ENCODE measurements around the gene ZNF862.

The ZNF862 gene

GRCh38 chr7:149845257-149845980, 7.2 kb downstream of the ZNF862 start:
- no peak for DNase-seq (ENCODE audit: low read depth, low spot score)

- DNase-seq (ENCODE audit: low read depth, low spot score): no peak
These were observed 7.8 kb downstream of the ZNF862 start for GRCh38 chr7:149846021-149846420.

- no peak for DNase-seq (ENCODE audit: low read depth, low spot score)
These were observed 8.4 kb downstream of the ZNF862 start for GRCh38 chr7:149846436-149847046.

GRCh38 chr7:149849174-149849573, 11.0 kb downstream of the ZNF862 start:
- no peak for DNase-seq (ENCODE audit: low read depth, low spot score)

- DNase-seq (ENCODE audit: low read depth, low spot score): no peak
These were observed 11.9 kb downstream of the ZNF862 start for GRCh38 chr7:149850007-149850594.

GRCh38 chr7:149850716-149851115, 12.5 kb downstream of the ZNF862 start:
- no peak for DNase-seq (ENCODE audit: low read depth, low spot score)

- no peak for DNase-seq (ENCODE audit: low read depth, low spot score)
These were observed 13.3 kb downstream of the ZNF862 start for GRCh38 chr7:149851449-149851848.

GRCh38 chr7:149853157-149853556, 15.0 kb downstream of the ZNF862 start:
- no peak for DNase-seq (ENCODE audit: low read depth, low spot score)

- no peak for DNase-seq (ENCODE audit: low read depth, low spot score)
These were observed 16.6 kb downstream of the ZNF862 start for GRCh38 chr7:149854611-149855360.

- peak; percentile 87 for DNase-seq (ENCODE audit: low read depth, low spot score)
These were observed 17.5 kb downstream of the ZNF862 start for GRCh38 chr7:149855361-149856305.

- DNase-seq (ENCODE audit: low read depth, low spot score): no peak
These were observed 18.4 kb downstream of the ZNF862 start for GRCh38 chr7:149856583-149856982.

GRCh38 chr7:149859369-149859768, 21.2 kb downstream of the ZNF862 start:
- no peak for DNase-seq (ENCODE audit: low read depth, low spot score)

GRCh38 chr7:149859876-149860275, 21.7 kb downstream of the ZNF862 start:
- no peak for DNase-seq (ENCODE audit: low read depth, low spot score)

GRCh38 chr7:149860821-149861727, 22.9 kb downstream of the ZNF862 start:
- no peak for DNase-seq (ENCODE audit: low read depth, low spot score)

GRCh38 chr7:149861728-149862045, 23.5 kb downstream of the ZNF862 start:
- DNase-seq (ENCODE audit: low read depth, low spot score): no peak

- DNase-seq (ENCODE audit: low read depth, low spot score): no peak
These were observed 24.0 kb downstream of the ZNF862 start for GRCh38 chr7:149862156-149862555.

- no peak for DNase-seq (ENCODE audit: low read depth, low spot score)
These were observed 25.3 kb downstream of the ZNF862 start for GRCh38 chr7:149863500-149863899.

- no peak for DNase-seq (ENCODE audit: low read depth, low spot score)
These were observed 25.8 kb downstream of the ZNF862 start for GRCh38 chr7:149864023-149864422.

- no peak for DNase-seq (ENCODE audit: low read depth, low spot score)
These were observed 26.6 kb downstream of the ZNF862 start for GRCh38 chr7:149864751-149865150.

GRCh38 chr7:149865437-149865836, 27.3 kb downstream of the ZNF862 start:
- DNase-seq (ENCODE audit: low read depth, low spot score): no peak
